Sigmoid colon (tissue), 4 donors: ENCODE results near the gene GSN.

Experiments used
- EP300 ChIP-seq, 4 donors: sonication (generic); formaldehyde crosslinking; IDR thresholded peaks; one replicate each; pipeline ENCODE4 v1.6.1; 2017; ENCODE audit warnings: antibody characterized with exemption in 4 of 4
- POLR2A ChIP-seq, 2 donors: fragments of 450-650 bp; IDR thresholded peaks; one replicate each; pipeline ENCODE4 v1.6.1; 2016; ENCODE audit warnings: antibody characterized with exemption in 2 of 2, mild to moderate bottlenecking in 2 of 2, moderate library complexity in 2 of 2
- TF ChIP-seq, protein P1 (sequence below), 4 experiments: fragments of 450-650 bp in 3 of 4; fragments of 200-600 bp in 1 of 4; IDR thresholded peaks; one replicate each; pipeline ENCODE4 v1.5.1; 2016 to 2019; ENCODE audit warnings: antibody characterized with exemption in 4 of 4, mild to moderate bottlenecking in 3 of 4, moderate library complexity in 2 of 4

GRCh38 chr9:121222524-121223171 is 45.3 kb upstream of the GSN start:
- TF ChIP-seq EP300 (IDR thresholded peaks at IDR 0.05) (no peak), POLR2A (IDR thresholded peaks at IDR 0.05) (no peak)
- TF ChIP-seq, protein P1, sequence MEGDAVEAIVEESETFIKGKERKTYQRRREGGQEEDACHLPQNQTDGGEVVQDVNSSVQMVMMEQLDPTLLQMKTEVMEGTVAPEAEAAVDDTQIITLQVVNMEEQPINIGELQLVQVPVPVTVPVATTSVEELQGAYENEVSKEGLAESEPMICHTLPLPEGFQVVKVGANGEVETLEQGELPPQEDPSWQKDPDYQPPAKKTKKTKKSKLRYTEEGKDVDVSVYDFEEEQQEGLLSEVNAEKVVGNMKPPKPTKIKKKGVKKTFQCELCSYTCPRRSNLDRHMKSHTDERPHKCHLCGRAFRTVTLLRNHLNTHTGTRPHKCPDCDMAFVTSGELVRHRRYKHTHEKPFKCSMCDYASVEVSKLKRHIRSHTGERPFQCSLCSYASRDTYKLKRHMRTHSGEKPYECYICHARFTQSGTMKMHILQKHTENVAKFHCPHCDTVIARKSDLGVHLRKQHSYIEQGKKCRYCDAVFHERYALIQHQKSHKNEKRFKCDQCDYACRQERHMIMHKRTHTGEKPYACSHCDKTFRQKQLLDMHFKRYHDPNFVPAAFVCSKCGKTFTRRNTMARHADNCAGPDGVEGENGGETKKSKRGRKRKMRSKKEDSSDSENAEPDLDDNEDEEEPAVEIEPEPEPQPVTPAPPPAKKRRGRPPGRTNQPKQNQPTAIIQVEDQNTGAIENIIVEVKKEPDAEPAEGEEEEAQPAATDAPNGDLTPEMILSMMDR (IDR thresholded peaks at IDR 0.05): peak; percentile 51 to 79 (median 58)
